GM13977 (cell line): ENCODE data around the gene TIAM1.

Experiments
- DNase-seq: peaks from one replicate; pipeline ENCODE4 v3.0.0; 2012; ENCODE audit warnings: low spot score
- in situ Hi-C: fragments of 300-500 bp; cut with MboI; formaldehyde crosslinking; loops from one replicate; pipeline ENCODE4 v1.12.0; 2022; ENCODE audit warnings: low sequenced_read_pairs, low pct_unique_long_range_greater_than_20kb, mixed read lengths, inconsistent platforms; ENCODE audit not compliant: unreplicated experiment
- TF ChIP-seq, protein P1 (sequence below): IDR thresholded peaks from 2 replicates; pipeline ENCODE4 v1.5.1; 2012; ENCODE audit warnings: mild to moderate bottlenecking, control low read depth; ENCODE audit not compliant: insufficient read depth; ENCODE audit errors: extremely low read depth, missing control alignments

TIAM1 gene

DNA sequence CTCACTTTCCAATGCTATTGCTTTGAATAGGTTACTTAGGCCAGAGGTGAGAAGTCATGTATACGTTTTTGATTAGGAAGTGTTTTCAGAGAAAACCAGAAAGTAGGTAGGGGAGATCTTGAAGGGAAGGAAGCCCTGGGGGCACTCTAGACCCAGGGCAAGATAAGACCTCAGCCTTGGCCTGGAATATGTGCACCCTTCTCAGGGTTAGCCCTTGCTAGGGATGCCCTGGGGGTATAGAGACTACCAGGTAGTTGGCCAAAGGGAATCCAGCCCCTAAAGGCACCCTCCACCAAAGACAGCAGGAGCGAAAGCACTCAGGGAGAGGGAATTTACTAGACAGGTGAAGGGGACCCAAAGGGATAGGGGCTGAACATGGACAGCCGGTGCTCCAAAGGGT lies 7.0 kb downstream of the TIAM1 start:
- TF ChIP-seq, protein P1, sequence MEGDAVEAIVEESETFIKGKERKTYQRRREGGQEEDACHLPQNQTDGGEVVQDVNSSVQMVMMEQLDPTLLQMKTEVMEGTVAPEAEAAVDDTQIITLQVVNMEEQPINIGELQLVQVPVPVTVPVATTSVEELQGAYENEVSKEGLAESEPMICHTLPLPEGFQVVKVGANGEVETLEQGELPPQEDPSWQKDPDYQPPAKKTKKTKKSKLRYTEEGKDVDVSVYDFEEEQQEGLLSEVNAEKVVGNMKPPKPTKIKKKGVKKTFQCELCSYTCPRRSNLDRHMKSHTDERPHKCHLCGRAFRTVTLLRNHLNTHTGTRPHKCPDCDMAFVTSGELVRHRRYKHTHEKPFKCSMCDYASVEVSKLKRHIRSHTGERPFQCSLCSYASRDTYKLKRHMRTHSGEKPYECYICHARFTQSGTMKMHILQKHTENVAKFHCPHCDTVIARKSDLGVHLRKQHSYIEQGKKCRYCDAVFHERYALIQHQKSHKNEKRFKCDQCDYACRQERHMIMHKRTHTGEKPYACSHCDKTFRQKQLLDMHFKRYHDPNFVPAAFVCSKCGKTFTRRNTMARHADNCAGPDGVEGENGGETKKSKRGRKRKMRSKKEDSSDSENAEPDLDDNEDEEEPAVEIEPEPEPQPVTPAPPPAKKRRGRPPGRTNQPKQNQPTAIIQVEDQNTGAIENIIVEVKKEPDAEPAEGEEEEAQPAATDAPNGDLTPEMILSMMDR: no peak
- DNase-seq: no peak
- in situ Hi-C loops: no loop called here

DNA sequence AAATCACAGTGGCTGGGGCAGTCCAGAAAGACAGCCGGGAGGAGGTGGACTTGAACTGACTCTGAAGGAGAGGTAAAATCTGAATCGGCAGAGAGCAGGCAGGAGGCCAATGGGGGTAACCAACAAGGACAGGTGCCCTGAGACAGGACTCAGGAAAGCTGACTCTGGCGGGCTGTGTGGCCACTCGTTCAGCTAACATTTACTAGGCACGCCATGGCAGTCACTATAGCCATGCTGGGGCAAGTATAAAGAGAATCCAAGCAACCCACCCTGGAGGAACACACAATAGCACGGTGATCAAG lies 7.4 kb downstream of the TIAM1 start:
- in situ Hi-C loops: no loop called here
- TF ChIP-seq, protein P1: no peak
- no peak for DNase-seq

DNA sequence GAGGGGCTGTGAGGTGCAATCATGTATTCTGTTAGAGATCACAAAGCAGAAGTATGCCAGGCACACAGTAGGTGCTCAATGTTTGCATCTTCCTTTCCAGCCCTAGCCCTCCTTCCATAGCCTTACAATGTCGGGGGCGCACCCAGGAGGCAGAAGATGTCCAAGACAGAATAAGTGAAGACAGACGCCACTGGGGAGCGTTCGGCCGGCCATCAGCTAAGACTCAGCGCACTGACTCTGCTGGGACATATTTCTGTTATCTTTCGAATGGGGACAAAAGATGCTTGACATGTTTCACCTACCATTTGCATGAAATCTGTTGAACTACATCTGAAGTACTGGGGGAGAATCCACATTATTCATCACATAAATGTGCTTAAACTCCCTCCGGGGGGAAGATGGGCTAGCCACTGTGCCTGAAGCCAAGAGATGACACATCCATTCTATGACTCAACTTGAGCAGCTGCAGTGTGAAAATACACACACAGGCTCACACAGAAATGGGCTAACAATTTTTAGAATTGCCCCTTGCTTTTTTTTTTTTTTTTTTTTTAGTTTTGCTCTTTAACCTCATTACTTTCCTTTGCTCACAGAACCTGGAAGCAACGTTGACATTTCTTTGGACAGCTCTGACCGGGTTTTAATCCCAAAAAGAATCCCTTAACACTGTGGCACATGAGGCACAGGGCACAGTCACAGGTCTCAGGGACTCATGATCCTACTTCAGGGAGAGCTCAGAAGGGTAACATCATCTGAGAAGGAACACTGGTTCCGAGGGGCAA lies 7.9 kb downstream of the TIAM1 start:
- DNase-seq: no peak
- in situ Hi-C loops: no loop called here
- TF ChIP-seq, protein P1: no peak

DNA sequence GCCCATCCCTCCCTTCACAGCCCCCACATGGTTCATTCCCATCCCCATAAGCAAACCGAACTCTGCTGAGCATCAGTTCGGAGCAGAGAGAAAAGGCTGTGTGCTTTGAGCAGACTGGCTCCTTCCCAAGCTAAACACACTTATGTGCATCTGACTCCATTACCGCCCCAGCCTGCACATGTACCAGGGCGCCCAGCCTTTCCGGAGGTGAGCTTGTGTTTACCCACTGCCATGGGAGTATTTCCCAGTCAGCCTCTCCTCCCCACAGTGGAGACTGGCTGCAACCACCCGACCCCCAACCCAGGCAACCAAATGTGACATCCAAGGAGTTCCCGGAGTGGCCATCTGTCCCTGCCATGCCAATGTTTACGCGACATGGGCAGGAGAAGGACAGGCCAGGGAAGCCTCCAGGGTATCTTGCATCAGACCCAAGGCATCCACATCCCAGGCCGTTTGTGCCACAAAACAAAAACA lies 9.4 kb downstream of the TIAM1 start:
- DNase-seq: no peak
- in situ Hi-C loops: no loop called here
- TF ChIP-seq, protein P1: no peak

DNA sequence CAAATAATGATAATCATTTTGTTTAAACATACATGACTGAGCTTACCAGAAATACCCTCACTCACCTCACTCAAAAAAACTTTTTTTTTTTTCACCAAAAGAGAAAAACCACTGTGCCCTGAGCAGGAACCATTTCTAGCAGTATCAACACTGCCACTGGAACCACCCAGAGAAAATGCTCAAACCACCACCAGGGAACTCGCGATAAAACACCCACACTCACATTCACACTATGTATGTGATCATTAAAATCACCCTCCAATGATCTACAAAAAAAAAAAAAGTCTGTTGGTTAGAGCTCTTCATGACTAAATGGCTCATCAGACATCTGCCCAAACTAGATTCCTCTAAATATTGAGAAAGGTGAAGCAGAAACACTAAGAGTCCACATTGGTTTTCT lies 11.5 kb downstream of the TIAM1 start:
- in situ Hi-C loops: no loop called here
- DNase-seq: no peak
- TF ChIP-seq, protein P1: no peak

DNA sequence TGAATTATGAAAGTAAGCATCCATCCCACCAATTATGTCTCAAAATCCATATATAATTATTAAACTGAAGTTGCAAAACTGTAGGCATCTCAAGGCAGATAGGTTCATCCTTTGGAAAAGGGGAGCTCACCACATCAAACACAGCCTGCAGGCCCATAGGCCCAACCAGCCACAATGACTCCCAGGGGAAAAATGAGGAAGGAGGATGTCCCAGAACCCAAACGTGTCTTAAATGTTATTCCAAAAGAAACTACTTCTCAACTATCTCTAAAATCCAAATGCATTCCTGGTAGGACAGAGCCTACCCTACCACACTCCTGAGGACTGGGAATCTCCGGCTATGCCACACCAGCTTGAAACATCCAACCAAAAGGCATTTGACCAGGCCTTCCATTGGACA lies 12.8 kb downstream of the TIAM1 start:
- in situ Hi-C loops: no loop called here
- TF ChIP-seq, protein P1: no peak
- no peak for DNase-seq
